Measurements from ENCODE around the gene HSD17B1.

HSD17B1 gene

DNA sequence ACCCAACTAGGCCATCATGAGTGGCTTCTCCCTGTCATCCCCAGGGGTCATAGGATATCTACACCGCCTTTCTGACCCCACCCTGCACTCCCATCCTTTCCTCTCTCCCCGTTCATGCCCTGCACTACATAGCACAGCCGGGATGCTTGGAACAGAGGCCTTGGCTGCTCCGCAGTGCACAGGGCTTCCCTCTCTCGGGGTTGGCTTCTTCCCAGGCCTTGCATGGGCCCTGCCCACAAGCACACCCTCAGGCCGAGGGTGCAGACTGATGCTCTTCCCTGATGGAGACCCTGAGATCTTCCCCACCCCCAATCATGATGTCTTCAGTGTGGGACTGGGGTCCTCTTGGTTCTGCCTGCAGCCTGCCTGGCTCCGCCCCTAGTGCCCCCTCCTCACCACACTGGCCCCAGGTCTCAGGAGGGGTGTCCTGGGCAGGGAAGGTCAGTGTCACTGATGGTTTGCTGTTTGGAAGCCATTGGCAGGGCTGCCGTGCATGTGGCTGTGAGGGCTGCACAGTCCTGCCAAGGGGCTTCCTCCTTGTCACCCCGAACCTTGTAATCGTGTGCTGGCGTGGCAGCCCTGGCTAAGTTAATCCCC is 31.0 kb upstream of the HSD17B1 start:
- Histone ChIP-seq H2AFZ (ENCODE audit: low read depth) (no peak overlapping the region), H3K4me2 (no peak overlapping the region)

DNA sequence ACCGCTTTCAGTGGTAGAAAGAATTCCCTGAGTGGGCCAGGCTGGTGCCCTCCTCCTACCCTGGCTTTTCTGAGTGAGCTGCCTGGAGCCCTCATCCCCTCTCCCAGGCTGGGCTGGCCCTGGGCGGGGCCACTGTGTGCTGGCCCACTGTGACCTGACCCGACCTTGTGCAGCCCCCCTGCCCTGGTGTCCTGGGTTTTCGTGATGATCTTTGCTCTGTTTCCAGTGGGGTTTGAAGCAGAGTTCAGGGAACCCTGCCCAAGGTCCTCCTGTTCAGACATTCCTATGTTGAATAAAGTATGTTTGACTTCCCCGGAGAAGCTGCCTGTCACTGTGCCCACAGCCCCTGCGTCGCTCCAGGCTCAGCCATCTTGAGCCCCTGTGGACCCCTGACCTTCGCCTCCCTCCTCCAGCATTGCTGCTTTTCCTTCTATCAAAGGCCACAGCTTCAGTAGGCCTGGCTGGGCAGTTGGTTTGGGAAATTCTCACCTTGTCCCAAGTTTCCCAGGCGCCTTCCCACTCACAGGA is 30.4 kb upstream of the HSD17B1 start:
- Histone ChIP-seq H3K36me3 (ENCODE audit: insufficient read depth) (no peaks in the 10 kb centered on the region), H4K20me1 (ENCODE audit: insufficient read depth) (no peaks in the 10 kb centered on the region), H3K27ac (no peak overlapping the region), H3K4me2 (no peak overlapping the region), H2AFZ (ENCODE audit: low read depth) (no peak overlapping the region), H3K4me1 (ENCODE audit: low read depth, poor library complexity, severe bottlenecking) (peaks cover 21% of the 10 kb centered on the region), H3K79me2 (ENCODE audit: insufficient read depth, low read depth) (no peaks in the 10 kb centered on the region), H3K9ac (no peak overlapping the region), H3K27me3 (ENCODE audit: insufficient read depth, low read depth) (no peaks in the 10 kb centered on the region), H3K4me3 (IDR thresholded peaks at IDR 0.05; ENCODE audit: insufficient read depth, low read depth, low read length) (no peak overlapping the region)
- TF ChIP-seq, protein P1, sequence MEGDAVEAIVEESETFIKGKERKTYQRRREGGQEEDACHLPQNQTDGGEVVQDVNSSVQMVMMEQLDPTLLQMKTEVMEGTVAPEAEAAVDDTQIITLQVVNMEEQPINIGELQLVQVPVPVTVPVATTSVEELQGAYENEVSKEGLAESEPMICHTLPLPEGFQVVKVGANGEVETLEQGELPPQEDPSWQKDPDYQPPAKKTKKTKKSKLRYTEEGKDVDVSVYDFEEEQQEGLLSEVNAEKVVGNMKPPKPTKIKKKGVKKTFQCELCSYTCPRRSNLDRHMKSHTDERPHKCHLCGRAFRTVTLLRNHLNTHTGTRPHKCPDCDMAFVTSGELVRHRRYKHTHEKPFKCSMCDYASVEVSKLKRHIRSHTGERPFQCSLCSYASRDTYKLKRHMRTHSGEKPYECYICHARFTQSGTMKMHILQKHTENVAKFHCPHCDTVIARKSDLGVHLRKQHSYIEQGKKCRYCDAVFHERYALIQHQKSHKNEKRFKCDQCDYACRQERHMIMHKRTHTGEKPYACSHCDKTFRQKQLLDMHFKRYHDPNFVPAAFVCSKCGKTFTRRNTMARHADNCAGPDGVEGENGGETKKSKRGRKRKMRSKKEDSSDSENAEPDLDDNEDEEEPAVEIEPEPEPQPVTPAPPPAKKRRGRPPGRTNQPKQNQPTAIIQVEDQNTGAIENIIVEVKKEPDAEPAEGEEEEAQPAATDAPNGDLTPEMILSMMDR (conservative IDR thresholded peaks at IDR 0.05; ENCODE audit: low read depth, low read length): no peak

More for the DNA sequence above, 31.0 kb upstream of the HSD17B1 start:
- Histone ChIP-seq H4K20me1 (ENCODE audit: insufficient read depth) (no peaks in the 10 kb centered on the region), H3K9ac (no peak overlapping the region), H3K27me3 (ENCODE audit: insufficient read depth, low read depth) (no peaks in the 10 kb centered on the region), H3K4me3 (IDR thresholded peaks at IDR 0.05; ENCODE audit: insufficient read depth, low read depth, low read length) (no peak overlapping the region), H3K4me1 (ENCODE audit: low read depth, poor library complexity, severe bottlenecking) (peaks cover 24% of the 10 kb centered on the region), H3K36me3 (ENCODE audit: insufficient read depth) (no peaks in the 10 kb centered on the region), H3K79me2 (ENCODE audit: insufficient read depth, low read depth) (no peaks in the 10 kb centered on the region), H3K27ac (no peak overlapping the region)
- TF ChIP-seq, protein P1 (conservative IDR thresholded peaks at IDR 0.05; ENCODE audit: low read depth, low read length): no peak

DNA sequence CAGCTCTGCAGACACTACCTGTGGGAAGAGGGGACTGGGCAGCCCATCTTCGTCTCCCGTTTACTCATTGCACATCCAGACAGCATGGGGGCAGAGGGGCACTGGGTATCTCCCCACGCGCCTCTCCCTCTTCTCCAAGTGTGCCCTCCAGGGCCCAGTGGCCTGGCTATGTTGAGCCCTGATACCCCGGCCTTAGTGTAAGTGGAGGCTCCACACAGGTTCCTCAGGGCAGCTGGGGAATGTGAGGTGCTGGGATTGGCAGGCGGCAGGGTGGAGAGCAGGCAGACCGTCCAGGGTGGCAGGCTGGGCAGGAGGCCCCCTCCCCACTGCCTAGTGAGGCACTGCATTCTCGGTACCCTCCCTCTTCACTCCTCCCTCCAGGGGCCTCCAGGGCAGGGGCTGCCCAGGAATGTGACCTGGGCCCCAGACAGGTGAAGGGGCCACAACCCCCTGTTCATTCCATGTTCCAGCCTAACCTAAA is 29.9 kb upstream of the HSD17B1 start:
- no peak overlapping the region for H3K4me2 ChIP-seq
- no peak overlapping the region for H2AFZ ChIP-seq (ENCODE audit: low read depth)
- H3K36me3 ChIP-seq (ENCODE audit: insufficient read depth): no peaks in the 10 kb centered on the region
- H3K9ac ChIP-seq: no peak overlapping the region
- no peak overlapping the region for H3K27ac ChIP-seq
- no peak overlapping the region for H3K4me3 ChIP-seq (IDR thresholded peaks at IDR 0.05; ENCODE audit: insufficient read depth, low read depth, low read length)
- H3K79me2 ChIP-seq (ENCODE audit: insufficient read depth, low read depth): no peaks in the 10 kb centered on the region
- H4K20me1 ChIP-seq (ENCODE audit: insufficient read depth): no peaks in the 10 kb centered on the region
- peaks cover 16% of the 10 kb centered on the region for H3K4me1 ChIP-seq (ENCODE audit: low read depth, poor library complexity, severe bottlenecking)
- no peaks in the 10 kb centered on the region for H3K27me3 ChIP-seq (ENCODE audit: insufficient read depth, low read depth)
- TF ChIP-seq, protein P1 (conservative IDR thresholded peaks at IDR 0.05; ENCODE audit: low read depth, low read length): no peak

DNA sequence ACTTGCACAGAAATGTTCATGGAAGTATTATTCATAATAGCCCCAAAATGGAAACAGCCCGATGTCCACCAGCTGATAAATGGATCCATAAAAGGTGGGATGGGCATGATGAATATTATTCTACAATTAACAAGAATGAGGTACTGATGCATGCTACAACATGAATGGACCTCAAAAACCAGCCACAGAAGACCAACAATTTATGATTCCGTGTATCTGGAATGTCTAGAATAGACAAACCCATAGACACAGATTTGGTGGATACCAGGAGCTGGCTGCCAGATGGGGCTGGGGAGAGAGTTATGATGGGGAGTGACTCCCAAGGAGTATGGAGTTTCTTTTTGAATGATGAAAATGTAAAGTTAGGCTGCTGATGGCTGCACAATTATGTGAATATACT is 27.5 kb upstream of the HSD17B1 start:
- no peaks in the 10 kb centered on the region for H3K79me2 ChIP-seq (ENCODE audit: insufficient read depth, low read depth)
- H3K27me3 ChIP-seq (ENCODE audit: insufficient read depth, low read depth): no peaks in the 10 kb centered on the region
- TF ChIP-seq, protein P1 (conservative IDR thresholded peaks at IDR 0.05; ENCODE audit: low read depth, low read length): no peak
- no peak overlapping the region for H3K9ac ChIP-seq
- H3K27ac ChIP-seq: no peak overlapping the region
- H2AFZ ChIP-seq (ENCODE audit: low read depth): no peak overlapping the region
- peaks cover 15% of the 10 kb centered on the region for H3K4me1 ChIP-seq (ENCODE audit: low read depth, poor library complexity, severe bottlenecking)
- no peak overlapping the region for H3K4me2 ChIP-seq
- H3K4me3 ChIP-seq (IDR thresholded peaks at IDR 0.05; ENCODE audit: insufficient read depth, low read depth, low read length): no peak overlapping the region
- no peaks in the 10 kb centered on the region for H4K20me1 ChIP-seq (ENCODE audit: insufficient read depth)
- no peaks in the 10 kb centered on the region for H3K36me3 ChIP-seq (ENCODE audit: insufficient read depth)
